ENCODE measurements around the gene NCKAP5.

- TF ChIP-seq CTCF (IDR thresholded peaks at IDR 0.05) (no peak), POLR2A (IDR thresholded peaks at IDR 0.05) (no peak)
Measured at GRCh38 chr2:133158442-133158841, 409.8 kb downstream of the NCKAP5 start.
